ENCODE data around the gene DPP3. TPM values are rescaled to one million over a fixed set of nuclear protein-coding genes. Genes with fewer than 3 reads are reported as not detected.

DPP3 gene
- polyA plus RNA-seq, 2 of the 4 experiments (the other 2 are of a cell fraction) = 52.2 to 70.5 TPM

- no peak for ATAC-seq
- Histone ChIP-seq H3K9me3 (no peaks in the 10 kb centered on the region), H3K4me3 (no peak overlapping the region), H3K27ac (no peak overlapping the region), H3K4me1 (no peaks in the 10 kb centered on the region), H3K4me2 (no peak overlapping the region)
- DNase-seq (ENCODE audit: low read depth in 1 of 2, low spot score in 1 of 2) = no peak
- CTCF ChIA-PET = interaction anchor here (0.6 to 1.4 kb wide), 6 partner anchors 8 to 181 kb away, joined by 3 read pairs; partner anchors contain the start of genes BBS1, CCDC87 and MRPL11
- WGBS (ENCODE audit: missing lambda C conversion rate) = 96% methylated on average over 6 of the region's 11 CpGs
- TF ChIP-seq MAX (IDR thresholded peaks at IDR 0.05) (no peak), RAD21 (conservative IDR thresholded peaks at IDR 0.05 in 1 of 2, IDR thresholded peaks at IDR 0.05 in 1 of 2) (no peak), MAZ (IDR thresholded peaks at IDR 0.05; ENCODE audit: borderline replicate concordance, low read depth, low read length) (no peak), SREBF2 (IDR thresholded peaks at IDR 0.05) (no peak), RCOR1 (IDR thresholded peaks at IDR 0.05; ENCODE audit: low read depth, low read length) (no peak), MAFK (IDR thresholded peaks at IDR 0.05; ENCODE audit: partially characterized antibody) (no peak), TFCP2L1 (CRISPR knock-in tag; IDR thresholded peaks at IDR 0.05) (no peak)
- TF ChIP-seq, protein P1, sequence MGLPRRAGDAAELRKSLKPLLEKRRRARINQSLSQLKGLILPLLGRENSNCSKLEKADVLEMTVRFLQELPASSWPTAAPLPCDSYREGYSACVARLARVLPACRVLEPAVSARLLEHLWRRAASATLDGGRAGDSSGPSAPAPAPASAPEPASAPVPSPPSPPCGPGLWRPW (IDR thresholded peaks at IDR 0.05) = no peak
- TF ChIP-seq, protein P2, sequence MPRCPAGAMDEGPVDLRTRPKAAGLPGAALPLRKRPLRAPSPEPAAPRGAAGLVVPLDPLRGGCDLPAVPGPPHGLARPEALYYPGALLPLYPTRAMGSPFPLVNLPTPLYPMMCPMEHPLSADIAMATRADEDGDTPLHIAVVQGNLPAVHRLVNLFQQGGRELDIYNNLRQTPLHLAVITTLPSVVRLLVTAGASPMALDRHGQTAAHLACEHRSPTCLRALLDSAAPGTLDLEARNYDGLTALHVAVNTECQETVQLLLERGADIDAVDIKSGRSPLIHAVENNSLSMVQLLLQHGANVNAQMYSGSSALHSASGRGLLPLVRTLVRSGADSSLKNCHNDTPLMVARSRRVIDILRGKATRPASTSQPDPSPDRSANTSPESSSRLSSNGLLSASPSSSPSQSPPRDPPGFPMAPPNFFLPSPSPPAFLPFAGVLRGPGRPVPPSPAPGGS (IDR thresholded peaks at IDR 0.05) = no peak
- FAIRE-seq = no peak
- POLR2A ChIA-PET = interaction anchor here (1.3 kb wide), 1 partner anchor 14 kb away, joined by 5 read pairs; the partner anchor contains the start of gene ZDHHC24
Measured at GRCh38 chr11:66531841-66532240, 51.6 kb downstream of the DPP3 start.

GRCh38 chr11:66532784-66533183 is 52.5 kb downstream of the DPP3 start:
- Histone ChIP-seq H3K4me2 (no peak overlapping the region), H3K4me1 (no peaks in the 10 kb centered on the region), H3K27ac (no peak overlapping the region), H3K4me3 (no peak overlapping the region), H3K9me3 (no peaks in the 10 kb centered on the region)
- WGBS (ENCODE audit: missing lambda C conversion rate) = 75% methylated on average over 6 of the region's 6 CpGs
- no peak for TF ChIP-seq CHD4 (IDR thresholded peaks at IDR 0.05; ENCODE audit: borderline replicate concordance)
- TF ChIP-seq, protein P1 (IDR thresholded peaks at IDR 0.05) = no peak
- no peak for TF ChIP-seq FOXS1 (CRISPR knock-in tag; IDR thresholded peaks at IDR 0.05)
- TF ChIP-seq, protein P3, sequence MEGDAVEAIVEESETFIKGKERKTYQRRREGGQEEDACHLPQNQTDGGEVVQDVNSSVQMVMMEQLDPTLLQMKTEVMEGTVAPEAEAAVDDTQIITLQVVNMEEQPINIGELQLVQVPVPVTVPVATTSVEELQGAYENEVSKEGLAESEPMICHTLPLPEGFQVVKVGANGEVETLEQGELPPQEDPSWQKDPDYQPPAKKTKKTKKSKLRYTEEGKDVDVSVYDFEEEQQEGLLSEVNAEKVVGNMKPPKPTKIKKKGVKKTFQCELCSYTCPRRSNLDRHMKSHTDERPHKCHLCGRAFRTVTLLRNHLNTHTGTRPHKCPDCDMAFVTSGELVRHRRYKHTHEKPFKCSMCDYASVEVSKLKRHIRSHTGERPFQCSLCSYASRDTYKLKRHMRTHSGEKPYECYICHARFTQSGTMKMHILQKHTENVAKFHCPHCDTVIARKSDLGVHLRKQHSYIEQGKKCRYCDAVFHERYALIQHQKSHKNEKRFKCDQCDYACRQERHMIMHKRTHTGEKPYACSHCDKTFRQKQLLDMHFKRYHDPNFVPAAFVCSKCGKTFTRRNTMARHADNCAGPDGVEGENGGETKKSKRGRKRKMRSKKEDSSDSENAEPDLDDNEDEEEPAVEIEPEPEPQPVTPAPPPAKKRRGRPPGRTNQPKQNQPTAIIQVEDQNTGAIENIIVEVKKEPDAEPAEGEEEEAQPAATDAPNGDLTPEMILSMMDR (IDR thresholded peaks at IDR 0.05) = no peak
- no peak for TF ChIP-seq GATA3 (IDR thresholded peaks at IDR 0.05; ENCODE audit: borderline replicate concordance)
- TF ChIP-seq HOXB5 (CRISPR knock-in tag; IDR thresholded peaks at IDR 0.05) = no peak
- TF ChIP-seq MAX (IDR thresholded peaks at IDR 0.05) = no peak
- TF ChIP-seq HEYL (CRISPR knock-in tag; IDR thresholded peaks at IDR 0.05) = no peak
- no peak for TF ChIP-seq FOSL2 (IDR thresholded peaks at IDR 0.05)
- no peak for TF ChIP-seq FOSL2 (CRISPR knock-in tag; IDR thresholded peaks at IDR 0.05)
- TF ChIP-seq BHLHE40 (IDR thresholded peaks at IDR 0.05; ENCODE audit: low read depth, low read length) = no peak
- no peak for TF ChIP-seq FOSB (CRISPR knock-in tag; IDR thresholded peaks at IDR 0.05)
- TF ChIP-seq RFX5 (IDR thresholded peaks at IDR 0.05) = no peak
- no peak for DNase-seq (ENCODE audit: low read depth in 1 of 2, low spot score in 1 of 2)
- CTCF ChIA-PET = interaction anchor here (0.6 to 1.4 kb wide), 6 partner anchors 9 to 182 kb away, joined by 3 read pairs; partner anchors contain the start of genes BBS1, CCDC87 and MRPL11
- no peak for FAIRE-seq
- POLR2A ChIA-PET = interaction anchor here (1.0 to 1.6 kb wide), 4 partner anchors 10 to 145 kb away, joined by 3 to 5 read pairs (median 4); partner anchors contain the start of genes DPP3, RBM4B and ZDHHC24
- peak; percentile 24 to 30; a peak in 4 of 6 replicates for ATAC-seq

All from A549 (cell line).